Measurements from ENCODE around the gene WDR59.

Gene WDR59

DNA sequence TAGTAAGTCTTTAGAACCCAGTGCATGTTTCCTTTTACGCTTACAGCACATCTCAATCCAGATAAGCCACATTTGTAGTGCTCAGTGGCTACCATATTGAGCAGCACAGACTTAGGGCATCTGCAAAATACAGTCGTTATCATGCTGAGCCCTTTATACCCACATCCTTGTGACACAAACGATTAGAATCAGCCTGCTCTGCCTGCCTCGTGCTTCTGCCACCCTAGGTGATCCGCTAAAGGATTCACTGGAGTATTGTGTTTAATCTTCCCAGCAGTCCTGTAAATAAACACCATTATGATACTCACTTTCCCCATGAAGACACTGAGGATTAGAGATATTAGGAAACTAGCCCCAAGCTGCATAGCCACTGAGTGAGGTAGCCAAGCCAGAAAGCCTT, 159.0 kb downstream of the WDR59 start:
- TF ChIP-seq ZNF274 (IDR thresholded peaks at IDR 0.05; ENCODE audit: low read depth, low read length), result no peak
- H3K4me3 ChIP-seq (ENCODE audit: low read length), result no peak overlapping the region

DNA sequence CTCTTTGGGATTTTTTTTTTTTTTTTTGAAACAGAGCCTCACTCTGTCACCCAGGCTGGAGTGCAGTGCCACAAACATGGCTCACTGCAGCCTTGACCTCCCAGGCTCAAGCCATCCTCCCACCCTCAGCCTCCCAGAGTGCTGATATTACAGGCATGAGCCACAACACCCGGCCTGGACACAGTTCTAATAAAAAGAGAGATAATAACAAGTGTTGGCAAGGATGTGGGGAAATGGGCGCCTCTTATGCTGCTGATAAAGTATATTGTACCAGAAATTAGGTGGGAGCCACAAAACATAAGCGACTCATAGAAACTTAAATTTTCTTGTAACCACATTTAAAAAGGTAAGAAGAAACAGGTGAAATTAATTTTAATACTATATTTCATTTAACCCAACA, 159.9 kb downstream of the WDR59 start:
- TF ChIP-seq ZNF274 (IDR thresholded peaks at IDR 0.05; ENCODE audit: low read depth, low read length), result no peak
- H3K4me3 ChIP-seq (ENCODE audit: low read length), result no peak overlapping the region

Data from GM08714 (cell line).